H9 (cell line): ENCODE data around the gene PRB2. TPM values are rescaled to one million over a fixed set of nuclear protein-coding genes. Genes with fewer than 3 reads are reported as not detected.

Source experiments
- DNase-seq: peaks from one replicate; pipeline ENCODE4 v3.0.0-alpha.2; 2017
- H2AFZ ChIP-seq: one replicate; pipeline ENCODE4 v1.6.1; 2013; ENCODE audit warnings: mild to moderate bottlenecking, low read length, control low read depth, moderate library complexity
- H2AK5ac ChIP-seq: 2 replicates; pipeline ENCODE4 v1.6.1; 2013; ENCODE audit warnings: low read length, control low read depth, mixed read lengths; ENCODE audit not compliant: insufficient read length
- H2BK120ac ChIP-seq: one replicate; pipeline ENCODE4 v1.6.1; 2013; ENCODE audit warnings: low read depth, mild to moderate bottlenecking, low read length, control low read depth, inconsistent platforms; ENCODE audit not compliant: poor library complexity, severe bottlenecking
- H2BK12ac ChIP-seq: 2 replicates; pipeline ENCODE4 v1.6.1; 2013; ENCODE audit warnings: low read length, control low read depth, mixed read lengths, low read depth; ENCODE audit not compliant: insufficient read length
- H2BK15ac ChIP-seq: 2 replicates; pipeline ENCODE4 v1.6.1; 2013; ENCODE audit warnings: low read depth, low read length, control low read depth
- H2BK20ac ChIP-seq: one replicate; pipeline ENCODE4 v1.6.1; 2013; ENCODE audit warnings: low read depth, mild to moderate bottlenecking, low read length, control low read depth, inconsistent platforms; ENCODE audit not compliant: poor library complexity, severe bottlenecking
- H2BK5ac ChIP-seq: 2 replicates; pipeline ENCODE4 v1.6.1; 2013; ENCODE audit warnings: low read length, control low read depth, mixed read lengths; ENCODE audit not compliant: insufficient read length
- H3K14ac ChIP-seq: 2 replicates; pipeline ENCODE4 v1.6.1; 2013; ENCODE audit warnings: low read length, control low read depth; ENCODE audit not compliant: insufficient read depth
- H3K18ac ChIP-seq: 2 replicates; pipeline ENCODE4 v1.6.1; 2013; ENCODE audit warnings: low read depth, mild to moderate bottlenecking, mixed read lengths, low read length, control low read depth; ENCODE audit not compliant: insufficient read length
- H3K23ac ChIP-seq: 2 replicates; pipeline ENCODE4 v1.6.1; 2013; ENCODE audit warnings: low read length, control low read depth, mixed read lengths, low read depth; ENCODE audit not compliant: insufficient read length
- H3K23me2 ChIP-seq: 2 replicates; pipeline ENCODE4 v1.6.1; 2013; ENCODE audit warnings: low read depth, mild to moderate bottlenecking, mixed read lengths, low read length, control low read depth; ENCODE audit not compliant: insufficient read length, poor library complexity, severe bottlenecking
- H3K27ac ChIP-seq: 2 replicates; pipeline ENCODE4 v1.5.1; 2013; ENCODE audit warnings: low read length, control low read depth, mixed read lengths, low read depth; ENCODE audit not compliant: insufficient read length
- H3K27me3 ChIP-seq: 2 replicates; pipeline ENCODE4 v1.6.1; 2013; ENCODE audit warnings: low read length, control low read depth, inconsistent platforms; ENCODE audit not compliant: insufficient read depth
- H3K4ac ChIP-seq: 2 replicates; pipeline ENCODE4 v1.6.1; 2013; ENCODE audit warnings: low read depth, mild to moderate bottlenecking, control low read depth, inconsistent platforms, low read length, moderate library complexity
- H3K4me1 ChIP-seq: 2 replicates; pipeline ENCODE4 v1.6.1; 2013; ENCODE audit warnings: low read length, control low read depth, inconsistent platforms; ENCODE audit not compliant: insufficient read depth
- H3K4me2 ChIP-seq: 2 replicates; pipeline ENCODE4 v1.6.1; 2013; ENCODE audit warnings: low read length, control low read depth, mixed read lengths; ENCODE audit not compliant: insufficient read length, insufficient read depth
- H3K56ac ChIP-seq: 2 replicates; pipeline ENCODE4 v1.6.1; 2013; ENCODE audit warnings: low read depth, mild to moderate bottlenecking, mixed read lengths, low read length, control low read depth; ENCODE audit not compliant: insufficient read length
- H3K79me1 ChIP-seq: 2 replicates; pipeline ENCODE4 v1.6.1; 2013; ENCODE audit warnings: low read depth, mild to moderate bottlenecking, moderate library complexity, low read length, control low read depth, inconsistent platforms; ENCODE audit not compliant: insufficient read depth, poor library complexity, severe bottlenecking
- H3K79me2 ChIP-seq: 2 replicates; pipeline ENCODE4 v1.6.1; 2013; ENCODE audit warnings: low read length, control low read depth, inconsistent platforms; ENCODE audit not compliant: insufficient read depth
- H3K9ac ChIP-seq: 2 replicates; pipeline ENCODE4 v1.6.1; 2013; ENCODE audit warnings: low read length, control low read depth, mixed read lengths; ENCODE audit not compliant: insufficient read length; ENCODE audit errors: extremely low read depth
- H3K9me3 ChIP-seq: one replicate; pipeline ENCODE4 v1.6.1; 2013; ENCODE audit warnings: low read depth, low read length, inconsistent platforms; ENCODE audit not compliant: control insufficient read depth
- H3T11ph ChIP-seq: one replicate; pipeline ENCODE4 v1.6.1; 2013; ENCODE audit warnings: mild to moderate bottlenecking, low read length, control low read depth, inconsistent platforms
- H4K20me1 ChIP-seq: one replicate; pipeline ENCODE4 v1.6.1; 2013; ENCODE audit not compliant: control insufficient read depth, insufficient read length, insufficient read depth
- H4K5ac ChIP-seq: 2 replicates; pipeline ENCODE4 v1.6.1; 2013; ENCODE audit warnings: low read depth, mild to moderate bottlenecking, mixed read lengths, low read length, control low read depth; ENCODE audit not compliant: insufficient read length
- H4K8ac ChIP-seq: replicated peaks from 2 replicates; pipeline ENCODE4 v1.6.1; 2013; ENCODE audit warnings: low read length, control low read depth, mixed read lengths, low read depth; ENCODE audit not compliant: insufficient read length
- H4K91ac ChIP-seq: 2 replicates; pipeline ENCODE4 v1.6.1; 2013; ENCODE audit warnings: low read depth, mild to moderate bottlenecking, moderate library complexity, mixed read lengths, low read length, control low read depth; ENCODE audit not compliant: insufficient read length
- H3K27ac Mint-ChIP-seq, 3 experiments: 2 replicates in 2 of 3; 3 replicates in 1 of 3; pipeline ENCODE4 v1.8.0; 2020 to 2021; ENCODE audit warnings: mixed read lengths in 3 of 3, mild to moderate bottlenecking in 1 of 3, moderate library complexity in 1 of 3
- H3K27me3 Mint-ChIP-seq: 2 replicates; pipeline ENCODE4 v1.8.0; 2021; ENCODE audit warnings: low read depth, mild to moderate bottlenecking, moderate library complexity, mixed read lengths
- H3K36me3 Mint-ChIP-seq, 3 experiments: 2 replicates in 2 of 3; 3 replicates in 1 of 3; pipeline ENCODE4 v1.8.0; 2020 to 2021; ENCODE audit warnings: low read depth in 3 of 3, mixed read lengths in 3 of 3; ENCODE audit not compliant: insufficient read depth in 1 of 3
- H3K4me1 Mint-ChIP-seq, 2 experiments: 2 replicates each; pipeline ENCODE4 v1.8.0; 2020; ENCODE audit warnings: mixed read lengths in 2 of 2
- H3K4me3 Mint-ChIP-seq, 2 experiments: 2 replicates in 1 of 2; 3 replicates in 1 of 2; pipeline ENCODE4 v1.8.0; 2020 to 2021; ENCODE audit warnings: mild to moderate bottlenecking in 2 of 2, mixed read lengths in 2 of 2, moderate library complexity in 1 of 2
- H3K9me3 Mint-ChIP-seq, 2 experiments: 2 replicates in 1 of 2; 3 replicates in 1 of 2; pipeline ENCODE4 v1.8.0; 2020; ENCODE audit warnings: mild to moderate bottlenecking in 2 of 2, mixed read lengths in 2 of 2, moderate library complexity in 1 of 2
- total RNA-seq: library from RNA; stranded (reverse); gene quantifications from 2 replicates; pipeline ENCODE4 v1.2.1, GENCODE V29; 2021
- TF ChIP-seq, protein P1 (sequence below): fragments of 200-600 bp; sonication (generic); conservative IDR thresholded peaks from 3 replicates; pipeline ENCODE4 v1.8.0; 2021; ENCODE audit warnings: antibody characterized with exemption, mild to moderate bottlenecking

Gene PRB2
- total RNA-seq, 1 experiment from 2014 or later = not detected

DNA sequence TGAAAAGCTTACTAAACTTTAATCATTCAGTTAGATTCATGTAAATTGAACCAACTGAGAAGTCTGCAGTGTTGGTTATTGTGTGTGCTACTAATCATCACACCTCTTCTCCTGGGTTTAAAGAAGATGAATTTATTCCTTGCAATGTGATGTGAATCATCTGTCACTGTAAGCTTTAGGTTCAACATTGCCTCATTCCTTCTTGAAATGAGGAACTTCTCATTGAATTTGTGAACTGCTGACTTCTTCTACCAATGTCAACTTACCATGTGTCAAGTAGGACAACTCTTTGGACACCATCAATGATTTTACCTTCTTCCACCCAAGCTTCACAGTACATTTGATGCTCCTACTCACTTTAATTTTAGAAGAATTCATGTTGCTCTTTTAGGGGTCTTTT, 17.4 kb upstream of the PRB2 start:
- H2BK120ac ChIP-seq = no peak overlapping the region
- H4K5ac ChIP-seq = no peak overlapping the region
- no peak overlapping the region for H2BK5ac ChIP-seq
- no peak overlapping the region for H3K23ac ChIP-seq
- TF ChIP-seq, protein P1, sequence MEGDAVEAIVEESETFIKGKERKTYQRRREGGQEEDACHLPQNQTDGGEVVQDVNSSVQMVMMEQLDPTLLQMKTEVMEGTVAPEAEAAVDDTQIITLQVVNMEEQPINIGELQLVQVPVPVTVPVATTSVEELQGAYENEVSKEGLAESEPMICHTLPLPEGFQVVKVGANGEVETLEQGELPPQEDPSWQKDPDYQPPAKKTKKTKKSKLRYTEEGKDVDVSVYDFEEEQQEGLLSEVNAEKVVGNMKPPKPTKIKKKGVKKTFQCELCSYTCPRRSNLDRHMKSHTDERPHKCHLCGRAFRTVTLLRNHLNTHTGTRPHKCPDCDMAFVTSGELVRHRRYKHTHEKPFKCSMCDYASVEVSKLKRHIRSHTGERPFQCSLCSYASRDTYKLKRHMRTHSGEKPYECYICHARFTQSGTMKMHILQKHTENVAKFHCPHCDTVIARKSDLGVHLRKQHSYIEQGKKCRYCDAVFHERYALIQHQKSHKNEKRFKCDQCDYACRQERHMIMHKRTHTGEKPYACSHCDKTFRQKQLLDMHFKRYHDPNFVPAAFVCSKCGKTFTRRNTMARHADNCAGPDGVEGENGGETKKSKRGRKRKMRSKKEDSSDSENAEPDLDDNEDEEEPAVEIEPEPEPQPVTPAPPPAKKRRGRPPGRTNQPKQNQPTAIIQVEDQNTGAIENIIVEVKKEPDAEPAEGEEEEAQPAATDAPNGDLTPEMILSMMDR = no peak
- no peaks in the 10 kb centered on the region for H3K23me2 ChIP-seq
- H3K14ac ChIP-seq = no peak overlapping the region
- H3T11ph ChIP-seq = no peak overlapping the region
- no peaks in the 10 kb centered on the region for H3K9me3 ChIP-seq
- H4K8ac ChIP-seq = no peak overlapping the region
- H3K56ac ChIP-seq = no peak overlapping the region
- no peak overlapping the region for H3K9ac ChIP-seq
- no peak overlapping the region for H3K4ac ChIP-seq
- H3K4me2 ChIP-seq = no peak overlapping the region
- DNase-seq = no peak
- H3K18ac ChIP-seq = no peak overlapping the region
- Mint-ChIP-seq H3K36me3 (peaks cover 0 to 10% (median 4%) of the 10 kb centered on the region in 3 experiments; a peak in 2 of 7 replicates), H3K9me3 (peaks cover 15 to 26% of the 10 kb centered on the region in 2 experiments; a peak in 4 of 5 replicates), H3K4me3 (no peak overlapping the region), H3K4me1 (no peaks in the 10 kb centered on the region), H3K27ac (no peak overlapping the region), H3K27me3 (peaks cover 2% of the 10 kb centered on the region; the same call in 1 of the 2 replicates)
- H2BK15ac ChIP-seq = no peak overlapping the region
- H3K79me2 ChIP-seq = no peaks in the 10 kb centered on the region
- no peak overlapping the region for H2BK20ac ChIP-seq
- H4K91ac ChIP-seq = no peak overlapping the region
- H2AK5ac ChIP-seq = no peak overlapping the region
- no peaks in the 10 kb centered on the region for H4K20me1 ChIP-seq
- no peak overlapping the region for H2BK12ac ChIP-seq
- no peak overlapping the region for H2AFZ ChIP-seq
- H3K4me1 ChIP-seq = no peaks in the 10 kb centered on the region
- H3K27me3 ChIP-seq = no peaks in the 10 kb centered on the region
- H3K27ac ChIP-seq = no peak overlapping the region
- no peaks in the 10 kb centered on the region for H3K79me1 ChIP-seq
